ENCODE results near the gene IFT172.

IFT172 gene

GRCh38 chr2:27420996-27421395 is 68.5 kb downstream of the IFT172 start:
- Histone ChIP-seq H3F3A (ENCODE audit: control insufficient read depth, insufficient read depth) (no peaks in the 10 kb centered on the region), H3K79me2 (ENCODE audit: control insufficient read depth, low read length) (no peaks in the 10 kb centered on the region), H3K27me3 (ENCODE audit: control insufficient read depth, low read length) (no peaks in the 10 kb centered on the region), H3K9me2 (replicated peaks; ENCODE audit: control insufficient read depth, low read length) (no peaks in the 10 kb centered on the region), H3K27ac (ENCODE audit: low read depth, low read length) (no peak overlapping the region), H3K4me2 (ENCODE audit: low read length) (no peak overlapping the region), H3K36me3 (ENCODE audit: control insufficient read depth, low read length) (no peaks in the 10 kb centered on the region), H3K4me1 (ENCODE audit: control insufficient read depth, low read length) (no peaks in the 10 kb centered on the region), H3K4me3 (ENCODE audit: low read length) (no peak overlapping the region), H4K20me1 (ENCODE audit: control insufficient read depth, insufficient read depth, low read depth, low read length) (no peaks in the 10 kb centered on the region), H3K9me3 (ENCODE audit: control insufficient read depth, insufficient read depth, low read length) (no peaks in the 10 kb centered on the region)
- no peak for TF ChIP-seq CTCF (IDR thresholded peaks at IDR 0.05; ENCODE audit: low read depth, low read length, poor library complexity, severe bottlenecking)
- no peak for TF ChIP-seq EZH2phosphoT487 (IDR thresholded peaks at IDR 0.05; ENCODE audit: borderline replicate concordance, low read length)

- Histone ChIP-seq H3K9me3 (ENCODE audit: control insufficient read depth, insufficient read depth, low read length) (no peaks in the 10 kb centered on the region), H3K9me2 (replicated peaks; ENCODE audit: control insufficient read depth, low read length) (no peaks in the 10 kb centered on the region)
Measured at GRCh38 chr2:27416151-27416550, 73.4 kb downstream of the IFT172 start.

GRCh38 chr2:27412419-27413152 is 77.0 kb downstream of the IFT172 start:
- peaks cover 22% of the 10 kb centered on the region for H3K79me2 ChIP-seq (ENCODE audit: control insufficient read depth, low read length)
- H3K9me2 ChIP-seq (replicated peaks; ENCODE audit: control insufficient read depth, low read length): no peaks in the 10 kb centered on the region
- no peak overlapping the region for H3K27ac ChIP-seq (ENCODE audit: low read depth, low read length)
- peaks cover 14% of the 10 kb centered on the region for H3K36me3 ChIP-seq (ENCODE audit: control insufficient read depth, low read length)
- H4K20me1 ChIP-seq (ENCODE audit: control insufficient read depth, insufficient read depth, low read depth, low read length): no peaks in the 10 kb centered on the region; the same call in 1 of the 2 replicates
- H3F3A ChIP-seq (ENCODE audit: control insufficient read depth, insufficient read depth): no peaks in the 10 kb centered on the region
- H3K4me1 ChIP-seq (ENCODE audit: control insufficient read depth, low read length): peaks cover 14% of the 10 kb centered on the region
- H3K27me3 ChIP-seq (ENCODE audit: control insufficient read depth, low read length): 0 out of 2 replicates have a peak, but pooled peaks cover 2% of the 10 kb centered on the region
- no peak overlapping the region for H3K4me3 ChIP-seq (ENCODE audit: low read length)
- H3K9me3 ChIP-seq (ENCODE audit: control insufficient read depth, insufficient read depth, low read length): no peaks in the 10 kb centered on the region
- no peak overlapping the region for H3K4me2 ChIP-seq (ENCODE audit: low read length)
- TF ChIP-seq EZH2phosphoT487 (IDR thresholded peaks at IDR 0.05; ENCODE audit: borderline replicate concordance, low read length) (no peak), CTCF (IDR thresholded peaks at IDR 0.05; ENCODE audit: low read depth, low read length, poor library complexity, severe bottlenecking) (no peak)

More at GRCh38 chr2:27416151-27416550, 73.4 kb downstream of the IFT172 start:
- no peaks in the 10 kb centered on the region for H3K79me2 ChIP-seq (ENCODE audit: control insufficient read depth, low read length)
- H3K36me3 ChIP-seq (ENCODE audit: control insufficient read depth, low read length): no peaks in the 10 kb centered on the region
- H3K4me3 ChIP-seq (ENCODE audit: low read length): no peak overlapping the region
- H3K27me3 ChIP-seq (ENCODE audit: control insufficient read depth, low read length): 0 out of 2 replicates have a peak, but pooled peaks cover 2% of the 10 kb centered on the region
- H3F3A ChIP-seq (ENCODE audit: control insufficient read depth, insufficient read depth): no peaks in the 10 kb centered on the region
- no peaks in the 10 kb centered on the region for H3K4me1 ChIP-seq (ENCODE audit: control insufficient read depth, low read length)
- no peak overlapping the region for H3K4me2 ChIP-seq (ENCODE audit: low read length)
- no peaks in the 10 kb centered on the region for H4K20me1 ChIP-seq (ENCODE audit: control insufficient read depth, insufficient read depth, low read depth, low read length)
- TF ChIP-seq CTCF (IDR thresholded peaks at IDR 0.05; ENCODE audit: low read depth, low read length, poor library complexity, severe bottlenecking) (no peak), EZH2phosphoT487 (IDR thresholded peaks at IDR 0.05; ENCODE audit: borderline replicate concordance, low read length) (no peak)
- no peak overlapping the region for H3K27ac ChIP-seq (ENCODE audit: low read depth, low read length)

Measured in DOHH2 (cell line).